ENCODE results near the gene AVPR2. TPM values are rescaled to one million over a fixed set of nuclear protein-coding genes. Genes with fewer than 3 reads are reported as not detected.

Gene AVPR2
- polyA plus RNA-seq, 4 donors: 1.4 to 3.1 (median 2.0) TPM

- DNase-seq (ENCODE audit: low read depth in 4 of 4, low spot score in 3 of 4): no peak
Observed at GRCh38 chrX:153948002-153948466, 43.6 kb downstream of the AVPR2 start.

GRCh38 chrX:153948847-153949805 is 44.7 kb downstream of the AVPR2 start:
- no peak for DNase-seq (ENCODE audit: low read depth in 4 of 4, low spot score in 3 of 4)

GRCh38 chrX:153950127-153950526 is 45.7 kb downstream of the AVPR2 start:
- DNase-seq (ENCODE audit: low read depth in 4 of 4, low spot score in 3 of 4): no peak

- DNase-seq (ENCODE audit: low read depth in 4 of 4, low spot score in 3 of 4): no peak
Observed at GRCh38 chrX:153951683-153952372, 47.4 kb downstream of the AVPR2 start.

- DNase-seq (ENCODE audit: low read depth in 4 of 4, low spot score in 3 of 4): no peak
Observed at GRCh38 chrX:153952373-153953026, 48.0 kb downstream of the AVPR2 start.

- no peak for DNase-seq (ENCODE audit: low read depth in 4 of 4, low spot score in 3 of 4)
Observed at GRCh38 chrX:153953342-153953830, 48.9 kb downstream of the AVPR2 start.

GRCh38 chrX:153953892-153954557 is 49.6 kb downstream of the AVPR2 start:
- no peak for DNase-seq (ENCODE audit: low read depth in 4 of 4, low spot score in 3 of 4)

GRCh38 chrX:153954558-153955227 is 50.2 kb downstream of the AVPR2 start:
- no peak for DNase-seq (ENCODE audit: low read depth in 4 of 4, low spot score in 3 of 4)

GRCh38 chrX:153955228-153955732 is 50.8 kb downstream of the AVPR2 start:
- no peak for DNase-seq (ENCODE audit: low read depth in 4 of 4, low spot score in 3 of 4)

GRCh38 chrX:153956044-153956907 is 51.8 kb downstream of the AVPR2 start:
- no peak for DNase-seq (ENCODE audit: low read depth in 4 of 4, low spot score in 3 of 4)

Other genes starting within 250 kb of the AVPR2 start
- gene PNCK, start 230.9 kb upstream of the AVPR2 start, polyA plus RNA-seq (ENCODE audit: insufficient read length in 4 of 4): 10 to 100 TPM in 1 of 4 donors, 1 to 10 TPM in 3; 6.2 to 11.4 (median 7.5) TPM
- 10 to 100 TPM; 46.6 to 74.1 (median 52.6) TPM for gene SLC6A8, start 216.7 kb upstream of the AVPR2 start, polyA plus RNA-seq (ENCODE audit: insufficient read length in 4 of 4)
- gene BCAP31, start 180.3 kb upstream of the AVPR2 start, polyA plus RNA-seq (ENCODE audit: insufficient read length in 4 of 4): 100 to 1,000 TPM; 192 to 206 (median 199) TPM
- gene ABCD1, start 179.8 kb upstream of the AVPR2 start, polyA plus RNA-seq (ENCODE audit: insufficient read length in 4 of 4): 1 to 10 TPM; 6.3 to 8.9 (median 7.1) TPM
- gene PLXNB3, start 140.4 kb upstream of the AVPR2 start, polyA plus RNA-seq (ENCODE audit: insufficient read length in 4 of 4): 1 to 10 TPM in 3 of 4 donors, under 1 TPM in 1; 0.82 to 2.9 (median 2.1) TPM
- 1 to 10 TPM in 3 of 4 donors, under 1 TPM in 1; 0.90 to 2.0 (median 1.5) TPM for gene SRPK3, start 123.6 kb upstream of the AVPR2 start, polyA plus RNA-seq (ENCODE audit: insufficient read length in 4 of 4)
- gene IDH3G, start 110.3 kb upstream of the AVPR2 start, polyA plus RNA-seq (ENCODE audit: insufficient read length in 4 of 4): 10 to 100 TPM; 62.2 to 90.3 (median 72.7) TPM
- 100 to 1,000 TPM; 141 to 189 (median 155) TPM for gene SSR4, start 110.0 kb upstream of the AVPR2 start, polyA plus RNA-seq (ENCODE audit: insufficient read length in 4 of 4)
- 10 to 100 TPM in 1 of 4 donors, 1 to 10 TPM in 3; 7.7 to 10.6 (median 8.8) TPM for gene PDZD4, start 74.1 kb upstream of the AVPR2 start, polyA plus RNA-seq (ENCODE audit: insufficient read length in 4 of 4)
- 10 to 100 TPM; 46.4 to 59.9 (median 47.9) TPM for gene L1CAM, start 18.5 kb upstream of the AVPR2 start, polyA plus RNA-seq (ENCODE audit: insufficient read length in 4 of 4)
- gene ARHGAP4, start 21.6 kb downstream of the AVPR2 start, polyA plus RNA-seq (ENCODE audit: insufficient read length in 4 of 4): 10 to 100 TPM; 24.6 to 37.8 (median 27.8) TPM
- 10 to 100 TPM; 60.2 to 80.1 (median 66.6) TPM for gene NAA10, start 30.4 kb downstream of the AVPR2 start, polyA plus RNA-seq (ENCODE audit: insufficient read length in 4 of 4)
- gene RENBP, start 40.0 kb downstream of the AVPR2 start, polyA plus RNA-seq (ENCODE audit: insufficient read length in 4 of 4): 10 to 100 TPM; 16.3 to 27.1 (median 18.8) TPM
- 10 to 100 TPM; 41.5 to 44.3 (median 41.9) TPM for gene HCFC1, start 67.1 kb downstream of the AVPR2 start, polyA plus RNA-seq (ENCODE audit: insufficient read length in 4 of 4)
- 1 to 10 TPM; 6.9 to 9.6 (median 7.4) TPM for gene TMEM187, start 68.1 kb downstream of the AVPR2 start, polyA plus RNA-seq (ENCODE audit: insufficient read length in 4 of 4)
- gene IRAK1, start 115.2 kb downstream of the AVPR2 start, polyA plus RNA-seq (ENCODE audit: insufficient read length in 4 of 4): 10 to 100 TPM; 48.4 to 62.2 (median 51.7) TPM
- gene MECP2, start 193.0 kb downstream of the AVPR2 start, polyA plus RNA-seq (ENCODE audit: insufficient read length in 4 of 4): 10 to 100 TPM; 30.2 to 36.9 (median 31.6) TPM
- gene OPN1LW, start 239.6 kb downstream of the AVPR2 start, polyA plus RNA-seq (ENCODE audit: insufficient read length in 4 of 4): not detected

All from right renal pelvis (tissue), 4 donors.